AG04449 (cell line): ENCODE measurements around the gene ATG16L1.

Source experiments
- CTCF ChIA-PET: fragments of 350-600 bp; formaldehyde crosslinking; extraction: SDS; loops from one replicate; lab custom pipeline; 2021; ENCODE audit warnings: antibody characterized with exemption; lab: Yijun Ruan, JAX
- POLR2A ChIA-PET: fragments of 400-600, 350-600 bp; formaldehyde crosslinking; extraction: SDS; loops from one replicate; lab custom pipeline; 2020; ENCODE audit warnings: antibody characterized with exemption, inconsistent platforms; lab: Yijun Ruan, JAX
- DNase-seq: peaks from one replicate; pipeline ENCODE4 v3.0.0-alpha.2; 2010; ENCODE audit warnings: low read depth, low spot score
- H3K4me3 ChIP-seq: 2 replicates; pipeline ENCODE4 v1.5.1; 2011; ENCODE audit warnings: low read depth, mild to moderate bottlenecking, control low read depth, low read length
- CTCF ChIP-seq: IDR thresholded peaks from one replicate; pipeline ENCODE4 v1.5.1; 2011; ENCODE audit warnings: mild to moderate bottlenecking, moderate library complexity, low read length, control low read depth, inconsistent platforms; ENCODE audit not compliant: insufficient read depth; ENCODE audit errors: missing control alignments

Gene ATG16L1

GRCh38 chr2:233258211-233258610 lies 6.7 kb downstream of the ATG16L1 start:
- no peak for TF ChIP-seq CTCF
- DNase-seq, result no peak
- ChIA-PET POLR2A (no interaction called here), CTCF (interaction anchor here (1.0 to 1.1 kb wide), 2 partner anchors 185 to 405 kb away, joined by 3 to 4 read pairs; no protein-coding TSS in a partner anchor)
- no peak overlapping the region for H3K4me3 ChIP-seq

GRCh38 chr2:233259730-233260129 lies 8.3 kb downstream of the ATG16L1 start:
- DNase-seq, result no peak
- TF ChIP-seq CTCF, result no peak
- ChIA-PET POLR2A (no interaction called here), CTCF (interaction anchor here (0.9 kb wide), 1 partner anchor 407 kb away, joined by 3 read pairs; no protein-coding TSS in a partner anchor)
- H3K4me3 ChIP-seq, result no peak overlapping the region

- ChIA-PET CTCF (interaction anchor here (1.1 to 3.8 kb wide), 2 partner anchors 9 to 408 kb away, joined by 4 to 17 read pairs; partner anchors contain the start of gene ATG16L1), POLR2A (no interaction called here)
- H3K4me3 ChIP-seq, result no peak overlapping the region
- no peak for TF ChIP-seq CTCF
- DNase-seq, result no peak
Measured at GRCh38 chr2:233260661-233261060, 9.2 kb downstream of the ATG16L1 start.

GRCh38 chr2:233261819-233262555 lies 10.5 kb downstream of the ATG16L1 start:
- DNase-seq, result no peak
- no peak overlapping the region for H3K4me3 ChIP-seq
- CTCF ChIA-PET, result interaction anchor here (1.1 to 3.8 kb wide), 2 partner anchors 10 to 409 kb away, joined by 4 to 17 read pairs; partner anchors contain the start of gene ATG16L1
- no peak for TF ChIP-seq CTCF
- POLR2A ChIA-PET, result interaction anchor here (0.7 kb wide), 1 partner anchor 11 kb away, joined by 3 read pairs; the partner anchor contains the start of gene ATG16L1

GRCh38 chr2:233262562-233262961 lies 11.1 kb downstream of the ATG16L1 start:
- CTCF ChIA-PET, result interaction anchor here (3.8 kb wide), 1 partner anchor 11 kb away, joined by 17 read pairs; the partner anchor contains the start of gene ATG16L1
- H3K4me3 ChIP-seq, result no peak overlapping the region
- no peak for TF ChIP-seq CTCF
- no peak for DNase-seq
- POLR2A ChIA-PET, result no interaction called here

- no peak for DNase-seq
- ChIA-PET POLR2A (no interaction called here), CTCF (interaction anchor here (0.9 to 3.8 kb wide), 2 partner anchors 11 to 141 kb away, joined by 3 to 17 read pairs; partner anchors contain the start of gene ATG16L1)
- no peak for TF ChIP-seq CTCF
- no peak overlapping the region for H3K4me3 ChIP-seq
Measured at GRCh38 chr2:233263045-233263570, 11.6 kb downstream of the ATG16L1 start.
